Fibroblast of lung (primary cell): ENCODE results near the gene FAM111A. TPM values are rescaled to one million over a fixed set of nuclear protein-coding genes. Genes with fewer than 3 reads are reported as not detected.
"Not testable (repeated sequence)": the region's sequence is repeated elsewhere in the genome, so short reads cannot be mapped to it uniquely, and the experiment has no call there.

Source experiments
- DNase-seq, 2 donors: peaks; one replicate each; pipeline versions ENCODE4 v3.0.0 to v3.0.0-alpha.2; 2010; ENCODE audit warnings: low read depth in 2 of 2
- H2AFZ ChIP-seq: 2 replicates; pipeline ENCODE4 v1.5.1; 2012; ENCODE audit warnings: low read length, control low read depth, inconsistent platforms
- H3K27ac ChIP-seq: 2 replicates; pipeline ENCODE4 v1.5.1; 2011; ENCODE audit warnings: low read length, control low read depth; ENCODE audit not compliant: insufficient read depth
- H3K27me3 ChIP-seq: 2 replicates; pipeline ENCODE4 v1.5.1; 2011; ENCODE audit warnings: mild to moderate bottlenecking, low read length; ENCODE audit not compliant: control insufficient read depth, insufficient read depth
- H3K36me3 ChIP-seq: 2 replicates; pipeline ENCODE4 v1.5.1; 2011; ENCODE audit warnings: low read length; ENCODE audit not compliant: control insufficient read depth, insufficient read depth
- H3K4me1 ChIP-seq: 2 replicates; pipeline ENCODE4 v1.5.1; 2011; ENCODE audit warnings: low read length; ENCODE audit not compliant: control insufficient read depth, insufficient read depth; ENCODE audit errors: extremely low read depth
- H3K4me2 ChIP-seq: 2 replicates; pipeline ENCODE4 v1.5.1; 2011; ENCODE audit warnings: low read length, control low read depth; ENCODE audit not compliant: insufficient read depth; ENCODE audit errors: extremely low read depth
- H3K4me3 ChIP-seq, 4 experiments: fragments of 200-600 bp in 1 of 4; sonication (generic) in 1 of 4; replicated peaks in 1 of 4; 2 replicates each; pipeline ENCODE4 v1.5.1; 2011 to 2016; ENCODE audit warnings: low read length in 4 of 4, low read depth in 3 of 4, mild to moderate bottlenecking in 3 of 4, control low read depth in 2 of 4, inconsistent platforms in 1 of 4, mixed read lengths in 1 of 4; ENCODE audit not compliant: insufficient read depth in 1 of 4; ENCODE audit errors: control extremely low read depth in 1 of 4
- H3K79me2 ChIP-seq: 2 replicates; pipeline ENCODE4 v1.5.1; 2012; ENCODE audit warnings: mild to moderate bottlenecking, low read length, inconsistent platforms; ENCODE audit not compliant: control insufficient read depth, insufficient read depth
- H3K9ac ChIP-seq: 2 replicates; pipeline ENCODE4 v1.5.1; 2011; ENCODE audit warnings: mild to moderate bottlenecking, low read length, control low read depth; ENCODE audit not compliant: insufficient read depth
- H3K9me3 ChIP-seq: 2 replicates; pipeline ENCODE4 v1.5.1; 2012; ENCODE audit warnings: low read depth, low read length; ENCODE audit not compliant: control insufficient read depth, insufficient read depth
- H4K20me1 ChIP-seq: 2 replicates; pipeline ENCODE4 v1.5.1; 2011; ENCODE audit warnings: low read length; ENCODE audit not compliant: control insufficient read depth, insufficient read depth; ENCODE audit errors: extremely low read depth
- EZH2 ChIP-seq: IDR thresholded peaks from 2 replicates; pipeline ENCODE4 v1.5.1; 2012; ENCODE audit warnings: low read length, control low read depth, mild to moderate bottlenecking; ENCODE audit errors: missing control alignments
- polyA plus RNA-seq, 2 donors: library from polyadenylated mRNA; depleted of rRNA in 1 of 2; stranded (reverse) in 1 of 2; unstranded in 1 of 2; fragments of >200 nt; gene quantifications; 2 replicates each; pipeline ENCODE4 v1.2.1, GENCODE V29; 2011 to 2012; ENCODE audit warnings: missing spikeins in 1 of 2
- total RNA-seq: library from RNA; depleted of rRNA; stranded (reverse); fragments of >200 nt; gene quantifications from 2 replicates; pipeline ENCODE4 v1.2.1, GENCODE V29; 2014
- TF ChIP-seq, protein P1 (sequence below), 2 donors: IDR thresholded peaks in 1 of 2; conservative IDR thresholded peaks in 1 of 2; 1 replicate in 1 of 2; 2 replicates in 1 of 2; pipeline ENCODE4 v1.5.1; 2011 to 2012; ENCODE audit warnings: low read length in 2 of 2, control low read depth in 1 of 2, inconsistent platforms in 1 of 2, low read depth in 1 of 2, mild to moderate bottlenecking in 1 of 2

FAM111A gene
- total and polyA plus RNA-seq, 2 donors (not counting 1 experiment from before 2014, with no cell fraction given): 27.1 to 42.3 TPM

DNA sequence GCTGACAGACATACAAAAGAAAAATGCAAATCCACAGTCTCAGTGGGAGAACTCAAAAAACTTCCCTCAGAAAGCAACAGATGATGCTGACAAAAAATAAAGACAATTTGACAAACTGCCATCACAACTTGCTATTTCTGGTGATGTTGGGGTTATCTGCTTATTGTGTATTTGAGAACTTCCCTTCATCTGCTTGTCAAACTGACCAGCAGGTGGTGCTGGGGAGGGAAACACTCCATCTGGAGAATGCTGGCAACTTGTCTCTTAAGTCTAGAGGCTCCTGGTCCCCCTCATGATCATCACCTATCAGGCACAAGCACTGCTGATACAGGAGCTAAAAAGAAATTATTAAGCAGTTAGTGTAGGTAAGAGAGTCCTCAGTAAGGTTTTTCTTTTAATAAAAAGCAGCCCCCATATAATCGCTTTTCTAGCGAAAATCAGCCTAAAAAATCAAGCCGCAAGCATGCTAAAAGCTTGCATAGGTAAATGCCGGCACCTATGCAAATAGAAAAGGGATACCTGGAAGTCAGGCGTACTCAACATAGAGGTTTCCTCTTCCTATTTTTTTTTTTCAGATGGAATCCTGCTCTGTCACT is 45.4 kb upstream of the FAM111A start:
- peak; percentile 42 to 66 for DNase-seq
- Histone ChIP-seq H3K4me1 (no peaks in the 10 kb centered on the region), H3K9ac (no peak overlapping the region), H4K20me1 (no peaks in the 10 kb centered on the region), H3K36me3 (no peaks in the 10 kb centered on the region), H3K4me3 (no peak overlapping the region), H2AFZ (no peak overlapping the region), H3K27me3 (no peaks in the 10 kb centered on the region), H3K9me3 (no peaks in the 10 kb centered on the region), H3K4me2 (no peak overlapping the region), H3K79me2 (no peaks in the 10 kb centered on the region), H3K27ac (no peak overlapping the region)
- TF ChIP-seq, protein P1, sequence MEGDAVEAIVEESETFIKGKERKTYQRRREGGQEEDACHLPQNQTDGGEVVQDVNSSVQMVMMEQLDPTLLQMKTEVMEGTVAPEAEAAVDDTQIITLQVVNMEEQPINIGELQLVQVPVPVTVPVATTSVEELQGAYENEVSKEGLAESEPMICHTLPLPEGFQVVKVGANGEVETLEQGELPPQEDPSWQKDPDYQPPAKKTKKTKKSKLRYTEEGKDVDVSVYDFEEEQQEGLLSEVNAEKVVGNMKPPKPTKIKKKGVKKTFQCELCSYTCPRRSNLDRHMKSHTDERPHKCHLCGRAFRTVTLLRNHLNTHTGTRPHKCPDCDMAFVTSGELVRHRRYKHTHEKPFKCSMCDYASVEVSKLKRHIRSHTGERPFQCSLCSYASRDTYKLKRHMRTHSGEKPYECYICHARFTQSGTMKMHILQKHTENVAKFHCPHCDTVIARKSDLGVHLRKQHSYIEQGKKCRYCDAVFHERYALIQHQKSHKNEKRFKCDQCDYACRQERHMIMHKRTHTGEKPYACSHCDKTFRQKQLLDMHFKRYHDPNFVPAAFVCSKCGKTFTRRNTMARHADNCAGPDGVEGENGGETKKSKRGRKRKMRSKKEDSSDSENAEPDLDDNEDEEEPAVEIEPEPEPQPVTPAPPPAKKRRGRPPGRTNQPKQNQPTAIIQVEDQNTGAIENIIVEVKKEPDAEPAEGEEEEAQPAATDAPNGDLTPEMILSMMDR (conservative IDR thresholded peaks at IDR 0.05 in 1 of 2, IDR thresholded peaks at IDR 0.05 in 1 of 2; ENCODE audit: low read depth in 1 of 2, low read length in 2 of 2): peak; percentile 74 to 78
- TF ChIP-seq EZH2: no peak

DNA sequence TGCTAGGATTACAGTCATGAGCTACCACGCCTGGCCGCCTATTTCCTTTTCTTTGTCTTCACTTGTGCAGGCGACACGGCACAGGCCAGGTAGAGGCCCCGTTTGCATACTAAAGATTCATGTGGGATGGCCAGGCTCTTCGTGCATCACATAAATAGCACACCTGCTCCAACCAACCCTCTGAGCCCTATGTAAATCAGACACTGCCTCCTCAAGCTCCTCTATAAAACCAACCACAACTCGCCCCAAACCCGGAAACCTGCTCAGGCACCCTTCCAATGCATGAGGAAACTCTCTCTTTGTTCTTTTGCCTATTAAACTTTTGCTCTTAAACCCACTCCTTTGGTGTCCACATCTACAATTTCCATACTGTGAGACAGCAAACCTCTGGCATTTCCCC is 44.7 kb upstream of the FAM111A start:
- H3K4me3 ChIP-seq, H4K20me1 ChIP-seq, H3K9me3 ChIP-seq, H3K9ac ChIP-seq, H3K36me3 ChIP-seq, H3K79me2 ChIP-seq, H3K27ac ChIP-seq, DNase-seq, H3K27me3 ChIP-seq, H3K4me1 ChIP-seq, H2AFZ ChIP-seq, H3K4me2 ChIP-seq: not testable (repeated sequence)

DNA sequence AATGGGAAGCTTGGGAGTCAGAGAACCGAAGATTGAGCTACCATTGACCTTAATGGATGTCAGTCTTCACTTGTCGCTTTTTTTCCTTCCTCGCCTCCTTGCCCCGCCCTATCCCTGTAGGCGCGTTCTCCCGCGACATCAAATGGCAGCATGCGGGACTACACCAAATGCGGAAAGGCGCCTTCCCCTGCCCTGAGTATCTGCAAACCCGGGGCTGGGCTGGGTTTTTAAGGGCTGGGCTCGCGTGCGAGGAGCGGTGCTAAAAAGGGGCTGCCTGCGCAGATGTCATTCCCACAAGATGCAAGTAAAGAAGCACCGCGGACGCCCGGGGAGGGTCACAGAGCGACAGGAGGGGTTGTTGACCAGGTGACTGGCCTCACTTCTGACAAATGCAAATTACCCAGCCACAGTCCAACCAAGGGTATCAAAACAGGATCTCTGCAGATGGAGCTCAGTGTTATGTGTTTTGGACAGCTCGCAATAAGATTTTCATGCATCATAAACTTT is 40.3 kb upstream of the FAM111A start:
- Histone ChIP-seq H4K20me1 (no peaks in the 10 kb centered on the region), H3K4me1 (peaks cover 3% of the 10 kb centered on the region), H3K36me3 (no peaks in the 10 kb centered on the region), H3K27ac (no peak overlapping the region), H3K27me3 (no peaks in the 10 kb centered on the region), H3K9ac (no peak overlapping the region), H2AFZ (peak overlapping the region; percentile 73), H3K4me2 (peak overlapping the region; percentile 78), H3K9me3 (no peaks in the 10 kb centered on the region), H3K4me3 (peak overlapping the region; percentile 34 to 56 (median 44)), H3K79me2 (no peaks in the 10 kb centered on the region)
- DNase-seq: peak; percentile 23 to 36
- TF ChIP-seq, protein P1 (conservative IDR thresholded peaks at IDR 0.05 in 1 of 2, IDR thresholded peaks at IDR 0.05 in 1 of 2; ENCODE audit: low read depth in 1 of 2, low read length in 2 of 2): peak; percentile 19 to 48
- TF ChIP-seq EZH2: no peak
